Raji (cell line): ENCODE measurements around the gene URB1.

ENCODE experiments used
- POLR2A ChIP-seq: IDR thresholded peaks from 2 replicates; pipeline ENCODE4 v1.6.1; 2011; ENCODE audit warnings: low read depth, low read length, control low read depth; ENCODE audit not compliant: insufficient read depth

URB1 gene

DNA sequence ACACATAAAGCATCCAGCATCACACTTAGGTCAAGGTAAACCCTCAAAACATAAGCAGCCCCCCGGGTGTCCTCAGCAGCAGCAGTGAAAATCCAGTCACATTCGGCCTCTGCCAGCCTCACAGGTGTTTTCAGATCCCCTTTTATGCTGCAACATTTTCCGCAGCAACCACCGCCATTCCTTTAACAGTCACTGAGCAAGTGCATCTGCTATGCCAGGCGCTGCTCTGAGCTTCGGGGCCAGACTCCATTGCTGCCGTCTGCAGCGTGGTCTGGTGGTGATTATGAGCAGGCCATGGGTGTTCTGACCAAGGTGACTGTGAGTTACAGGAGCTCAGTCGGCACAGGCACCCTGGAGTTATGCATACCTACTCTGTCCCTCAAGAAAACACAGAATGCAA lies 4.5 kb downstream of the URB1 start:
- TF ChIP-seq POLR2A: no peak

DNA sequence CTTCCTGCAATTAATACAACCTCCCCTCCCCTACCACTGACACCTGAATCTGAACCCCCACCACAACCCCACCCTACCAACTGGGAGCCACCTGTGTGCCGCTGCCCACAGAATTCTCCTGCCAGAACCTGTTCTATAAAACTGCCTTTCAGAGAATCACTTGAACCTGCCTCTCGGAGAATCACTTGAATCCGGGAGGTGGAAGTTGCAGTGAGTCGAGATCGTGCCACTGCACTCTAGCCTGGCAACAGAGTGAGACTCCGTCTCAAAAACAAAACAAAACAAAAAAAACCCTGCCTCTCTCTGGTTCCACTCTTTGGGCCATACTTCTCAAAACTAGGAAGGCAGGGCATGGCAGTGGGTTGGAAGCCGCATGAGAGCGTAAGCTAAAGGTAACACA lies 5.7 kb downstream of the URB1 start:
- TF ChIP-seq POLR2A: no peak

DNA sequence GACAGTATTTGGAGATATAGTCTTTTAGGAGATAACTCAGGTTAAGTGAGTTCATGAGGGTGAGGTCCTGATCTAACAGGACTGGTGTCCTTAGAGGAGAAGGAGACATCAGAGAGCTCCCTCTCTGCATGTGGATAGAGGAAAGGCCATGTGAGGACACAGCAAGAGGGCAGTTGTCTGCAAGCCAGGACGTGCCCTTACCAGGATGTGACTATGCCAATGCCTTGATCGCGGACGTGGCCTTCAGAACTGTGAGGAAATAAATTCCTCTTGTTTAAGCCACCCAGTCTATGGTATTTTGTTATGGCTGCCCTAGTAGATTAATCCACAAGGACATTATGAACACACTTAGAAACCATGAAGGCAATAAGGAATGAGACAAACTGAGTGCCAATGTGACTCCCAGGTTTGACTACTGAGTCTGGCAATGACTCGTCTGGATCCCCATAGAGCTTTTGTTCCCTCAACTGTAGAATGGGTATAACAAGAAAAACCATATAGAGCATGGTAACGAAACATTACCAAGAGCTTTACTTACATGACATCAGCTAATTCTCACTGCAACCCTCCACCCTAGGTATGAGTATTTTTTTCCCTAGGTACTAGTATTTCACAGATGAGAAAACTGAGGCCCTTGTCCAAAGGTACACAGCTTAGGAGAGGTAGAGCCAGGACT lies 6.5 kb downstream of the URB1 start:
- TF ChIP-seq POLR2A: no peak

DNA sequence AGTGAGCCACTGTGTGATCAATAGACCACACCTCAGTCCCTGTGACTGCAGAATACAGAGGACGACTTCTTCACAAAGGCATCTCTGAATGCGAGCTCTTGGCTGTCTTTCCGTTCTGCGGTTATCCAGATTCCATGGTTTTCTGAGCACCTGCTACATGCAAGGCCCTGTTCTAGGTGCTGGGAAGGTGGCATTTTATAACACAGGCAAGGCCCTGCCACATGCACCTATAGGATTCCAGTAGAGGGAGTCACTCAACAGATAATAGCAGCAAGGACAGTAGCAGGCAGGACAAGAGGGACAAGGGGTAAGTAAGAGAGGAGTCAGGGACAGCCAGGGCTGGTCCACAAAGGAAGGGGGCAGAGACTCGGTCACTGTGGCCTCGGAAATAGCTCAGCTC lies 9.0 kb downstream of the URB1 start:
- no peak for TF ChIP-seq POLR2A

DNA sequence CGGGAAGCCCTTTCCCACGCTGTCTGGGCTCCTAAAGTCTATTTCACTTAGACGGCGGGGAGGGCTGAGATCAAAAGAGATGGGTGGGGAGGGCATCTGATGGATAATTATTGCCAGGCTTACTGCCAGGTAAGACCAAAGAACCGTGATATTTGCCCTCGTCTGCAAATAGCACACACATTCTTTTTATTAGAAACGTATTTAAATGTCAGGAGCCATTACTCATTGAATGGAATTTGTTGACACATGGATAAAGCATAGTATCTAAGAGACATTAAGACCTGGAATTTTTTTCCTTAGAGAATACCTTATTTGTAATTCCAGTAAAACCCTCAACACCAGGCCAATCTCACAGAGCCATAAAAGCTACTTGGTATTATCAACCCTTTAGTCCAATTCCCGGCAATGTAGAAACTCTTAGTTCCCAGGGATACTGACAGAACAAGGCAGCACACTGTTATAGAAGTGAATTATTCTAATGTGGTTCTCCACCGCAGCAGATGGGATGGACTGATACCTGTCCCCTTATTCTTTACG lies 10.6 kb downstream of the URB1 start:
- no peak for TF ChIP-seq POLR2A

DNA sequence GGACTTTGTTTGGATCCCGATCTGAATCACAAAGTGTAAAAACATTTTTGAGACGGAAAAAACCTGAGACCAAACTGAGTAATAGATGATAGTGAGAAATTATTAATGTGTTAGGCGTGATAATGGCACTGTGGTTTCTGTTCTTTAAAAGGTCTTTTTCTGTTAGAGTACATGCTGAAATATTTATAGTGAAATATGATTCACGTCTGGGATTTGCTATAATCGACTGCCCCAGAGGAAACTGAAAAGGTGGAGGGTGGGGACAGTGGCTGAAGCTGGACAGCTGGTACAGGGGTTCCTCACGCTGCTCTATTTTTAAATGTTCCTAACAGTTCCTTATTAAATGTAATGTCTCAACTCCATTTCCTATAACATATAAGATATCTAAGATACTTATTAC lies 11.2 kb downstream of the URB1 start:
- no peak for TF ChIP-seq POLR2A

DNA sequence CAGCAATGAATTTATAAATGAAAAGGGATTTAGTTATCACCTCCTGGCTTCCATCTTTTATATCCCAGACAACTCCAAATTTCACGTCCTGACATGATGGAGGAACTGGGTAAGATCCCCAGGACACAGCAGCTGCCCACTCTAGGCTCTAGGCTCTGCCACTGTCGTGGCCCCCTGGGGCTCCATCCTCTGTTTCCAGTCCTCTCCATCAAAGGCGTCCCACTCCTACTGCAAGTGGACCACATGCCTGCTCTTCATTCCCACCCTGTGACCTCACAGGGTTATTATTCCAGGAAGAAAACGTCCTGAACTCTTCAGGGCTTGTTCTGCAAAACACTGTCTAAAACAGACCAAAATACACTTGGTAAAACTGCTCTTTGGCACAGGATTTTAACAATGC lies 11.9 kb downstream of the URB1 start:
- no peak for TF ChIP-seq POLR2A

DNA sequence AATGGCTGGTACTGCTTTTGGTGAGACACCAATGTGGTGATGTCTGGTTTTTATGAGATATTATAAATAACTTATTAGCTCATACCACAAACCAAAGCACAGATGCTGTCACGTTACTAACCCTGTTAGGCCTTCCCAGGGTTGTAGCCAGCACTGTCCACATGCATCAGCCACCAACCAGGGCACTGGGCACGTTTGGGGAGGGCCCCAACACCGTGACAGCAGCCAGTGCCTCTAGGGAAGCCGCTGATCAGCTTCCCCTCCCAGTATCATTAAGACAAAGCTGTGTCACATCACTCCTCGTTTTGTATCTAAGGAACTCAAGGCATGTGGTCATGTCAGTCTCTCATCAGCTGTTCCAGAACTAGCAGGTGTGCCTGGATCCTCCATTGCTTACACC lies 13.9 kb downstream of the URB1 start:
- TF ChIP-seq POLR2A: no peak

DNA sequence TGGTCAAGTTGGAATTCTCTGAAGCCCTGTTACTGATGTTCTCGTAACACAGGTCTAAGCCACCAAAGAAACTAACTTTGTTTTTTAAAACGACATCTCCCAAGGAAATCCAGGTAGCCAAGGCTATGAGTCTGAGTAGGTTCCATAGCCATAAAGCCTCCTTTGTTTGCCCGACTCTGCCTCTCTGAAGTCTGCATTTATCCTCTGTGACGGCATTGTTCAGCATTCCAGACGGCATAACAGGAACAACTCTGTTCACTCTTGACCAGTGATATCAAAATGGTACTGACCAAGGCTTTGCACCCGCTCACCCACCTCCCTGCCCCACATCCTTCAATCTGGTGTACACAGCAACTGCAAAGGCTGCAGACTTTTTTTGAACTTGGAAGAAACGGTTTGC lies 14.8 kb downstream of the URB1 start:
- TF ChIP-seq POLR2A: no peak

DNA sequence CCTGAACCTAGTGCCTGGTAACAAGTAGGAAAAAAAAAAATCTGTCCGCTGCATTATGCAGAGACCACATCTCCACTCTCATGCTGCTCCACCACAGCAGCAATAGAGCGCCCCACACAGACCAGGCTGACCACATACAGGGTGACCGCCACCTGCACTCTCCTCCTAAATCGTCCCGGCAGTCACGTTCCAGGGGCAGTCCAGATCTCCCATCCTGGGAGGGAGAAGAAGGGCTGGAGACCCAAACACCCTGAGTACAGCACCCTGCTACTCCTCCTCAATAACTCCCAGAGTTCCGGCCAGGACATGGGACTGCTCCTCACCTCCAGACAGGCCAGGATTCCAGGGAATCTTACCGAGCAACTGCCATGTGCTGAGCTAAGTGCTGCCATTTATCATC lies 15.3 kb downstream of the URB1 start:
- TF ChIP-seq POLR2A: no peak

DNA sequence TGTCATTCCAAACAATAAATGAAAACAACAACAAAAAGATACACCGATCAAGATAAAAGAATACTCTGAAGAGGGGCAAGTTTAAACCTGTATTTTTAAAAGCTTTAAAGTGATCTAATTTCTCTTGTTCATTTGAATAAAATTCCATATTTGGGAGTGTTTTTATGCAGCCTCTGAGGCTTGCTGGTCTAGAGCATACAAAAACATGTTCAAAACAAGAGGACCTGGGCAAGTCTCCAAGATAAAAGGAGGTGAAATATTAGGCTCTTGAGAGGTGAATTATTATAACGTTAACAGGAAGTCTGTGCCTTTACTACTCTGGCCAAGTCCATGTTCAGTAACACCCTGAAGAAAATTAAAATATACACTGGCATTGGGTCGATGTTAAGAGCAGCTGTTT lies 20.1 kb downstream of the URB1 start:
- TF ChIP-seq POLR2A: no peak

DNA sequence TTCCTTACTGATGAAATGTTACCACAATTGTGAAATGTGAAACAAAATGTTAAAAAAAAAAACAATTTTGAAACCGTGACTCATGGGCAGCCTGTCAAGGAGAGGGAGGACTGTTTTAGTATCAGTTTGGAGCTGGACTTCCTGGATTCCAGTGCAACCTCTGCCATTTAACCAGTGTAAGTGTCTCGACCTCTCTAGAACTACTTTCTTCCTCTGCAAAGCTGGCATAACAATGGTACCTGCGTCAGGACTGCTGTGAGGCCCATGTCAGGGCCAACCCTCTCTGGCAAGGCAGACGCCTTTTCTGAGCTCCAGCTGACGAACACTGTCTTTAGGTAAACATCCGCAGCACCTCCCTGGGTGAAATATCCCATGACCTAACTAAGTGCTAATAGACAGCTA lies 20.9 kb downstream of the URB1 start:
- no peak for TF ChIP-seq POLR2A

DNA sequence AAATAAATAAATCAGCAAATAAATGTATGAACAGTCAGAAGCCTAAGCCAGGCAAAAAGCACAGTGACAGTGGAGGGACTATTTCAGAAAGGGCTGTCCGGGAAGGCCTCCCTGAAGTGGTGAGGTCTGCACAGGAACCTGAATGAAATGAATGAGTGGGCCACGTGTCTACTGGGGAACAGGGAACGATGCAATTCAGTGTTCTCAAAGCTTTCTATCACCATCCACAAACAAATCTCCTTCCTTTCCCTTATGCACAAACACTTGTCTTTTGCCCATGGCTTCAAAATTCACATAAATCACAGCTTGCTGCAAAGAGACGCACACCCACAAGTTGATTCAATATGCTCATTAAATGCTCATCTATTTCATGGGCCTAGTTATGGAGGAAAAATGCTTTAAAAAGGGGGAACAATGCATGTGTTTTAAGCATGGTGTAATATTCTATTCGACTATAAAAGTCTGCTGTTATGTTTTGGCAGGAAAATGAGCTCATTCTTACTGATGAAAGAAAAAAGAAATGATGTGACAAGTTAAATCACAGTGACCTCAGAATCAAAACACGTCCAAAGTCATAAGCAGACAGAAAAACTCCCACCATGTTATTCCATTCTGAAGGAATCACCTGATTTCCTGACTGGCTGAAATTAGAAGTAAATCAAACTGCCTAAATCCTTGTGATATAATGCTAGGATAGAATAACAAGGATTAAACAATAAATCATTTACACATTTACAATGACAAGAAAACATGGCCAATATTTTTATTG lies 21.6 kb downstream of the URB1 start:
- no peak for TF ChIP-seq POLR2A

DNA sequence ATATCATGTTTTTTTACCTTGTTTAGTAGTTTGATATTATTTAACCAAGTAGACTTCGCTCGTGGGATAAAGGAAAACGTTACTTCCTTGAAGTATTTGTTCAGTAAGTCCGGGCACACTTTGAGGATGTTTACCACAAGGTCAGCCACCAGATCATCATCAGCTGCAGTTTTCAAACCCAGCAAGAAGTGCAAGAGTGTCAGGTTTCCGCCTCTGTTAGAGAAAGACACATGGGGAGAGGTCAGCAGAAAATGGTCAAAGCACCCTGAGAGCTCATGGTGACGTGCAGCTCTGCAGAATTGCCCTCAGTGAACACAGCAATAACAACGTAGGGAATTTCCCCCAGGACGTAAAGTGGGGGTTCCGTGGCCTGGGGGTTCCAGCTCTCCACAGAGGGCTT lies 24.4 kb downstream of the URB1 start:
- no peak for TF ChIP-seq POLR2A

DNA sequence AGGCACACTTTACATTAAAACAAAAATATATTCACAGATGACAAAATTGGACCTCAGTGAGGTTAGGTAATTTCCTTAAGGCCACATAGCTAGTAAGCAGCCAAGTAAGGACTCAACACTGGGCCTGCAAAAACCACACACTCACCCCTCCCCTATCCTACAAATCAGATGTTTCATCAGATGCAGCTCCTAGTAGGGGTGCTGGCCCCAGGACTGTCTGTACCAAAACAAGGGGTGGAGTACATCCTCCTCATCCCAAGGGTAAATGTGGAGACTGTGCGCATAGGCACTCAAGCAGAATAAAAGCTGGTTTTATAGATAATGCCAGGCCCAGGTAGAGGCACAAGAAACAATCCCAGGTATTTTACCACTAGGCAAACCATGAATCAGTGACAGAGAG lies 25.7 kb downstream of the URB1 start:
- no peak for TF ChIP-seq POLR2A

DNA sequence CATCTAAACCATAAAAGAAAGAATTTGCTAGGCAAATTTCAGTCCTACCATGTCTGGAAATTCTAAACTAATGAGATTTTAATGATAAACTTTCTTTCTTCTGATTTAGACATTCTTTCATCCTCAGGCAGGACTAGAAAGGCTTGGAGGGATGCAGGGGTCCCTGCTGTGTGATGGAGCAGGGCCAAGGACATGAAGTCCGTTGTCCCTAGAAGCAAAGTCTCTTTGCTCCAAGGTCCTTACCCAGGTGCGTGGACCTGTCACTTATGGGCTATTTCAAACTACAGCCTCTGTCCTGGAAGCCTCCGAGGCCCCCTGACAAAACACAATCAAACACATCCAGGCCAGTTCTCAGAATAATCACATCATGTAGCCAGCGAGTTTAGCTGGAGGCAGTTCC lies 26.6 kb downstream of the URB1 start:
- no peak for TF ChIP-seq POLR2A
